Mononuclear cell (primary cell): ENCODE results near the gene IDH3A. TPM values are rescaled to one million over a fixed set of nuclear protein-coding genes. Genes with fewer than 3 reads are reported as not detected.

ENCODE experiments used
- H3K27me3 ChIP-seq: 2 replicates; pipeline ENCODE4 v1.6.0; 2011; ENCODE audit warnings: low read length, control low read depth; ENCODE audit not compliant: insufficient read depth
- H3K4me1 ChIP-seq: 2 replicates; pipeline ENCODE4 v1.5.1; 2011; ENCODE audit warnings: mild to moderate bottlenecking, low read length, control low read depth; ENCODE audit not compliant: insufficient read depth
- H3K4me3 ChIP-seq: 2 replicates; pipeline ENCODE4 v1.5.1; 2011; ENCODE audit warnings: mild to moderate bottlenecking, low read length, moderate library complexity
- H3K9me3 ChIP-seq: 2 replicates; pipeline ENCODE4 v1.5.1; 2011; ENCODE audit warnings: low read depth, mild to moderate bottlenecking, control low read depth, low read length
- total RNA-seq: library from RNA; depleted of rRNA; stranded (reverse); fragments of >200 nt; gene quantifications from one replicate; pipeline ENCODE4 v1.2.3, GENCODE V29; 2012

IDH3A gene
- total RNA-seq, 1 donor, result 40.5 TPM

DNA sequence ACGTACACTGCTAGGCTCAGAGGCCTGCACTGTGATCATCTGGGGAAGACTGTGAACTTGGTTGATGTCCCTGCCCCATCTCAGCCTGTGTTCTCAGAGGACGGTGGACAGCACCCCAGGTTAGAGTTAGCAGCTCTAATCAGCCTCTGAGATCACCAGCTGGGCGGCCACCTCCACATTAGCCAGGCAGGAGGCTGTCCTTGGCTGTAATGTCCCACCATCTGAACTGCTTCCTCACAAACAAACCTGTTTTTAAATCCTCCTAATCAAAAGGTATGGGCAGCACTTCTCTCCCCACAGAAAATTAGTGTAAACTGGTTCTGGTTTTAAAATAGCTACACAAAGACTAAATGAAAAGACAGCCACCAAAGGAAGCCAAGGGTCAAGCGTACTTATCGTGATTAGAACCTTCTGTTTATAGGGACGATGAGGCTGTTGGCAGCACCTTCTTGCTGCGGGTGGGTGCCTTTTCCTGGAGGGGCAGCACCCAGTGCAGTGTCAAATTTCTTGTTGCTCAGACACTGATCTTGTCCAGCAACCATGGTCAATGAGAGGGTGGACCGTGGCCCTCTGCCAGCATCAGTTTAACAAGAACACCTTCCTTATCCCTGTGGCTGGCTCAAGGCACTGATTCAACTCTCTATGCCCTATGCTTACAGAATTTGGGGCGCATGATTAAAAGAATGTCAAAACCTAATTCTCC is 60.6 kb downstream of the IDH3A start:
- no peak overlapping the region for H3K4me3 ChIP-seq
- H3K4me1 ChIP-seq, result no peaks in the 10 kb centered on the region

GRCh38 chr15:78210349-78210717 is 61.2 kb downstream of the IDH3A start:
- Histone ChIP-seq H3K27me3 (no peaks in the 10 kb centered on the region), H3K4me1 (no peaks in the 10 kb centered on the region), H3K4me3 (no peak overlapping the region), H3K9me3 (no peaks in the 10 kb centered on the region)

More for the DNA sequence above, 60.6 kb downstream of the IDH3A start:
- Histone ChIP-seq H3K27me3 (no peaks in the 10 kb centered on the region), H3K9me3 (no peaks in the 10 kb centered on the region)

GRCh38 chr15:78211189-78211921 is 62.2 kb downstream of the IDH3A start:
- H3K4me3 ChIP-seq, result no peak overlapping the region
- H3K9me3 ChIP-seq, result no peaks in the 10 kb centered on the region
- H3K27me3 ChIP-seq, result no peaks in the 10 kb centered on the region
- no peaks in the 10 kb centered on the region for H3K4me1 ChIP-seq

GRCh38 chr15:78212008-78212407 is 62.8 kb downstream of the IDH3A start:
- Histone ChIP-seq H3K27me3 (no peaks in the 10 kb centered on the region), H3K9me3 (no peaks in the 10 kb centered on the region), H3K4me1 (no peaks in the 10 kb centered on the region), H3K4me3 (no peak overlapping the region)

- Histone ChIP-seq H3K27me3 (no peaks in the 10 kb centered on the region), H3K4me1 (no peaks in the 10 kb centered on the region), H3K9me3 (no peaks in the 10 kb centered on the region), H3K4me3 (no peak overlapping the region)
Observed at GRCh38 chr15:78212546-78213424, 63.6 kb downstream of the IDH3A start.

- H3K9me3 ChIP-seq, result no peaks in the 10 kb centered on the region
- no peaks in the 10 kb centered on the region for H3K4me1 ChIP-seq
- H3K27me3 ChIP-seq, result no peaks in the 10 kb centered on the region
- no peak overlapping the region for H3K4me3 ChIP-seq
Observed at GRCh38 chr15:78213425-78213750, 64.2 kb downstream of the IDH3A start.

- H3K4me1 ChIP-seq, result no peaks in the 10 kb centered on the region
- H3K27me3 ChIP-seq, result no peaks in the 10 kb centered on the region
- H3K4me3 ChIP-seq, result no peak overlapping the region
- no peaks in the 10 kb centered on the region for H3K9me3 ChIP-seq
Observed at GRCh38 chr15:78213956-78214355, 64.8 kb downstream of the IDH3A start.

DNA sequence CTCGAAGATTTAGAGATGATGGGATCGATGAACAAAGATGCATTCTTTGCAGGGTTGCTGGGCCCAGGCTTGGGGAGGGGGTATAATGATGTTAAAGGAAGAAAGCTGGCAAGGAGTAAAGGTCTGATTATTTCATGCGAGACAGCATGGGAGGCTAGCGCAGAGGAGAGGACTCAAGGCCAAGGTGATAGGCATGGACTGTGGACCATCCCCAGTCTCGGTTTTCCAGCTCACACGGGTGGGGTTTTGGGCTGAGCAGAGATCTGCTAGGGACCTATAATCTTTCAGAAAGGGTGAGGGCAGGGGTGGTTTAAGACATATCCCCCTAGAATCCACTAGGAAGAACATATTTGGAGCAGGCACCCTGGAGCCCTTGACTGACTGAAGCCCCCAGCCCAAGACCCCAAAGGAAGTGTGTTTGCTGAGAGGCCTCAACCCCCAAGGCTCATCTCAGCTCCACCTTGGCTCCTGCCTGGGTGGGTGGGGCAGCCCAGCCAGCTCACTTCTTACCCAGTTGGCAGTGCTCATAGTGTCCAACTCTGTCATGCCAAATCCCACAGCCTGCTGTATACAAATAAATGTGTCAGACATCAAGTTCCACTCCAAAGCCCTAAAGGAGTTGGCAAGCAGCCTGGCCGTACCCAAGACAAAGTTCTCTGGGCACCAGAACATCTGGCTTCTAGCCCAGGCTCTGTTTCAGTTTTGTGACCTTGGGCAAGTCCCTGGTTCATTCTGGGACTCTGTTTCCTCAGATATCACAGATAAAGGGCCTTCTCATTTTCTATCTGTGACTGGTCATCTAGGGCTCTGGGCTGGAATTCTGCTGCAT is 67.3 kb downstream of the IDH3A start:
- Histone ChIP-seq H3K4me3 (no peak overlapping the region), H3K27me3 (no peaks in the 10 kb centered on the region), H3K4me1 (no peaks in the 10 kb centered on the region), H3K9me3 (no peaks in the 10 kb centered on the region)

GRCh38 chr15:78220713-78221112 is 71.6 kb downstream of the IDH3A start:
- Histone ChIP-seq H3K4me1 (no peaks in the 10 kb centered on the region), H3K27me3 (no peaks in the 10 kb centered on the region), H3K9me3 (no peaks in the 10 kb centered on the region), H3K4me3 (no peak overlapping the region)

Other genes starting within 250 kb of the IDH3A start
- 38.1 TPM for gene TBC1D2B, start 71.7 kb upstream of the IDH3A start, total RNA-seq
- gene SH2D7, start 56.8 kb upstream of the IDH3A start, total RNA-seq, result not detected
- 1.9 TPM for gene CIB2, start 17.9 kb upstream of the IDH3A start, total RNA-seq
- gene ACSBG1, start 85.2 kb downstream of the IDH3A start, total RNA-seq, result 0.52 TPM
- gene DNAJA4, start 115.2 kb downstream of the IDH3A start, total RNA-seq, result 22.0 TPM
- 16.6 TPM for gene SKIC8, start 150.2 kb downstream of the IDH3A start, total RNA-seq
- gene CRABP1, start 191.0 kb downstream of the IDH3A start, total RNA-seq, result not detected